ENCODE results near the gene GNB3.

GNB3 gene

DNA sequence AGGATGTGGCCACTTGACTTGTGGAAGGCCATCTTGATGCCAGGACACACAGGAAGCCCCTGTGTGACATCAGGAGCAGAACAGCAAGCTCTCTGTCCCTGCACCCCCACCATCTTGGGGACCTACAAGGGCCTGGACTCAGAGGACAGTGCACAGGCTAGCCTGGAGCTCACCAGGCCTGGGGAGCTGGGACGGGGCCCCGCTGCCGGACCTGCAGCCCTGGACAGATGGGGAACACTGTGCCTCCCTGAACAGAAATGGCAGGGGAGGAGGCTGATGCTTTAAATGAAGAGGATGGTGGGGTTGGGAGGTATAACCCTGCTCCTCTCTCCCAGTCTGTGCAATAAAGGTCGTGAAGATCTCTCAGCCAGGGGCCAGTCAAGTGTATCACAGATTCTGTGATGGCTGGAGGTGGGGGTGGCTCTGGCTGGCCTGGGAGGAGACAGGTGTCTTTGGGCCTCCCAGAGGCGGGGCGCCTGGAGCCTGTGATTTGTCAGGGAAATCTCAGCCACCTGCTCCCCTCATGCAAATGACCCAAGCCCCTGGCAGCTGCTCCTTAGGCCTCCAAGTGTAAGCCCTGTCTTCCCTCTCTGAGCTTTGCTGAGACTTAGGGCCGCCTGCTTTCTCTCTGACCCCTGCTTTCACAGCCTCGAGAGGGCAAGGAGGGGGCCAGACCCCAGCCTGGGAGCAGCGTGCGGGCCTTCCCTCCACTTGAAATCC, 1.1 kb upstream of the GNB3 start:
- DNase-seq = no peak

DNA sequence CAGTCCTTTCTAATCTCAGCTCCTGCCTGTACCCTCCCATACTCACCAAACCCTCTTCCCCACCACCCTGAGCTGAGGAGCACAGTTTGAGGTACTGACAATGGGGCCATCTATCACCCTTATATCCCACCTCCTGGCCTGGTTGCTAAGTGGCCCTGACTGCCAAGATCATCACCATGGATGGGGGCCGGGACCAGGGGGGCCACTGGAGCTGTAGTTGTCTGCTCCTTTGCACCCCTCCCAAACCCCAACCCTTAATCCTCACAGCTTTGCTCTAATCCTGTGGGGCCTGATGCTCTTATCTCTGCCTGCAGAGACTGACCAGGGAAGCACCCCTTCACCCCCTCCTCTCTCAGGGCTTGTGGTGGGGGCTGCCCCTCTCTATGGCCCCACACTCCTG, 395 bp upstream of the GNB3 start:
- no peak for DNase-seq

DNA sequence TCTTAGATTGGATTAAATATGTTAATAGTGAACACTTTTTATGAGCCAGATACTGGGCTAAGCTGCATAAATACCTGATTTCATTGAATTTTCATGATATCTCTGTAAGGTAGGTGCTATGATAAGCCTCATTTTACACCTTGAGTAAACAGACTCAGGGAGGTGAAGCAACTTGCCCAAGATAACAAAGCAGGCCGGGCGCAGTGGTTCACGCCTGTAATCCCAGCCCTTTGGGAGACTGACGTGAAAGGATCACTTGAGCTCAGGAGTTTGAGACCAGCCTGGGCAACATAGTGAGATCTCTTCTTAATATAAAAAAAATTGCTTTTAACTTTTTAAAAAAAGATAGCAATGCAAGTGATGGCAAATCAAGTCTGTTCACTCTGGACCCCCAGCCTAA, 1.4 kb downstream of the GNB3 start:
- DNase-seq = no peak

DNA sequence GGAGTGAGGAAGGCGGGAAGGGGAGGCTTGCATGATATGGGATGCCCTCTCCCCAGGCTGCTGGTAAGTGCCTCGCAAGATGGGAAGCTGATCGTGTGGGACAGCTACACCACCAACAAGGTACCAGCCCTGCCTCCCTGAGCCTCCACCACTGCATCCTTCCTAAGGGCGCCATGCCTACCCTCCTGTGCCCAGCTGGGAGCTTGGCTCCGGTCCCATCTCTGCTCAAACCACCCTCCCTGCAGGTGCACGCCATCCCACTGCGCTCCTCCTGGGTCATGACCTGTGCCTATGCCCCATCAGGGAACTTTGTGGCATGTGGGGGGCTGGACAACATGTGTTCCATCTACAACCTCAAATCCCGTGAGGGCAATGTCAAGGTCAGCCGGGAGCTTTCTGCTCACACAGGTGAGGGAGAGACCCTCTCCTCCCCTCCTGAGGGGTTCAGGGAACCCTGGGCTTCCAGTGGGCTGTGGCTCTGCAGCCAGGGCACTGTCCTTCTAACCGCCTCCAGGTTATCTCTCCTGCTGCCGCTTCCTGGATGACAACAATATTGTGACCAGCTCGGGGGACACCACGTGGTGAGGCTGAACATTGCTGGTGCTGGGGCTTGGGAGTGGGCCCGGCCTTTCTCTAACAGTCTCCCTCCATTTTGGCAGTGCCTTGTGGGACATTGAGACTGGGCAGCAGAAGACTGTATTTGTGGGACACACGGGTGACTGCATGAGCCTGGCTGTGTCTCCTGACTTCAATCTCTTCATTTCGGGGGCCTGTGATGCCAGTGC, 2.6 kb downstream of the GNB3 start:
- DNase-seq = no peak

DNA sequence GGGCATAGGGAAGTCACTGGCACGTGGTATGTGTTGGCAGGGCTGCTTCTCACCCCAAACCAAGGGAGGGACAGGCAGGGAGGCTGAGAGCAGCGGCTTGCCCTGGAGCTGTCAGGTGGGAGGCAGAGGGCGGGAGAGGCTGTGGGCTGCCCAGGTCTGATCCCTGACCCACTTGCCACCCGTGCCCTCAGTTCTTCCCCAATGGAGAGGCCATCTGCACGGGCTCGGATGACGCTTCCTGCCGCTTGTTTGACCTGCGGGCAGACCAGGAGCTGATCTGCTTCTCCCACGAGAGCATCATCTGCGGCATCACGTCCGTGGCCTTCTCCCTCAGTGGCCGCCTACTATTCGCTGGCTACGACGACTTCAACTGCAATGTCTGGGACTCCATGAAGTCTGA, 4.7 kb downstream of the GNB3 start:
- no peak for DNase-seq

DNA sequence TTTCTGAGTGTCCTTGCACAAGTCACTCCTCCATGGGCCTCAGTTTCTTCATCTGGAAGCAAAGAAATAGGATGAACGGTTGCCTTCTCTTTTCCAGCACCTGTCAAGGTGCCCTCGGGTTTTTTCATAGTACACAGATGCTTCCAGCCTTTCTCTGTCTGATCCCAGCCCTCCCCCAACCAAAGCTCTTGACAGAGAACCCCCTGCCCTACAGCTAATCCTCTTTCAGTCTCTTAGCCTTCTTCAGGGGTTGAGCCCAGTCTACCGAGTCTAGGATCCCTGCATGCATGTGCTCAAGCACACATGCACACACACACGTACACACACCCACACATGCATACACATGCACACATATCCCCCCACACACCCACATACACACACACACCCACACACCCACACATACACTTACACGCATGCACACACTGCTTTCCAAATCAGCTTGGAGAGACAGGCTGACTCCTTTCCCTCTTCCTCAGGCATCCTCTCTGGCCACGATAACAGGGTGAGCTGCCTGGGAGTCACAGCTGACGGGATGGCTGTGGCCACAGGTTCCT, 5.7 kb downstream of the GNB3 start:
- no peak for DNase-seq

DNA sequence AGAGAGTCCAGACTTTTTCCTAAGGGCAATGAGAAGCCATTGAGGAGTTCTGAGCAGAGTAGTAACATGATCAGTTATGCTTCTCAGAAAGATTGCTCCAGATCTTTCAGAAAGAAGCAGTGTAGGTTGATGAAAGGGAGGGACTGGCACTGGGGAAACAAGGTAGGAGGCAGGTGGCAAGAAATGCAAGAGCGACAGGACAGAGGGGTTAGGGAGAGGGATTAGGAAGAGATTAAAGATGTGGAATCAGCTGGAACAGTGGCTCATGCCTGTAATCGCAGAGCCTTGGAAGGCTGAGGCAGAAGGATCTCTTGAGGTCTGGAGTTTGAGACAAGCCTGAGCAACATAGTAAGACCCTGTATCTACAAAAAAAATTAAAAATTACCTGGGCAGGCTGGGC, 7.0 kb downstream of the GNB3 start:
- no peak for DNase-seq

DNA sequence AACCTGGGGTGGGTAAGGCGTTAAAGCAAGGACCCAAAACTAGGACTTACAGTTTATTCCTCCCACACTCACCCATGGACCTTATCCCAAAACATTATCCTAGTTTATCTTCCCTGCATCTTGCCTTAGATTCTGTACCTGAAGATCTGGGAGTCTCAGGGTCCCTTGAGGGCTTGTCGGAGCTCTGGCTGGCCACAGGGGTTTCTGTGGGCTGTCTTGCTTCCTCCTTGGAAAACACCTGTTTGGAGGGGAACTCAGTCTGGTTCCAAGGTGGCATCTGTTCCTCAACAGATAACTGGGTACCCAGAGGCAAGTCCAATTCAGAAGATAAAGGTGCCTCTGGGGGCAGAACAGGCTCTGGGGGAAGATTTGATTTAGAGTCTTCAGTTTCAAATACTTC, 8.7 kb downstream of the GNB3 start:
- DNase-seq = no peak

DNA sequence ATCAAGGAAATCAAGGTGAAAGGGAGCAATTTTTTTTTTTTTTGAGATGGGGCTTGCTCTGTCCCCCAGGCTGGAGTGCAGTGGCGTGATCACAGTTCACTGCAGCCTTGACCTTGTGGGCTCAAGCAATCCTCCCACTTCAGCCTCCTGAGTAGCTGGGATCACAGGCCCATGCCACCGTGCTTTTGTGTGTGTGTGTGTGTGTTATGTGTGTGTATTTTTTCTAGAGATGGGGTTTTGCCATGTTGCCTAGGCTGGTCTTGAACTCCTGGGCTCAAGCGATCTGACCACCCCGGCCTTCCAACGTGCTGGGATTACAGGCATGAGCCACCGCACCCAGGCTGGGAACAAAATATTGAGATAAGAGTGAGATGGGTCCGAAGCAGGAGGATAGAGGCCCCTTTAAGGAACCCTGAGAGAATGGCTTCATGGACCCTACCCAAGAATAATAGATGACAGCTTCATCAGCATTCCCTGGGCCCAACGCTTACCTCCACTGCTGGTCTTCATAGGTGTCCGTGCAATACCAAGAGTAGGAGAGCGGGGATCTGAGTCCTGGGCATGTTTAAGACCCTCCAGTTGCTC, 9.3 kb downstream of the GNB3 start:
- no peak for DNase-seq

DNA sequence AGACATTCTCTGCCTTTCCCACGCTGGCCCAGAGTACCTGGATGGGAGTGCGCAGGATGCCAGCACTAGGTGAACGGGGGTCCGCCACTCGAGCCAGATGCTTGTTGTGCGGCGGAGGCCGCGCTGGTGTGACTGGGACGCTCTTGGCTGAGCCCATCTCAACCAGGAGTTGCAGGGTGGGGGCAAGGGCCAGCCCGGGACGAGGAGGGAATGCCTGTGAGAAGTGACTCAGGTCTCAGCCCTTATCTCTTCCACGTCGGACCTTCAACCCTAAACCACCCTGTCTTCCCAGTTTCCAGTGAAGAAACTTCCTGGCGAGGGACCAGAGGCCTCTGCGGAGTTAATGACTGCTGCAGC, 10.0 kb downstream of the GNB3 start:
- DNase-seq = no peak

DNA sequence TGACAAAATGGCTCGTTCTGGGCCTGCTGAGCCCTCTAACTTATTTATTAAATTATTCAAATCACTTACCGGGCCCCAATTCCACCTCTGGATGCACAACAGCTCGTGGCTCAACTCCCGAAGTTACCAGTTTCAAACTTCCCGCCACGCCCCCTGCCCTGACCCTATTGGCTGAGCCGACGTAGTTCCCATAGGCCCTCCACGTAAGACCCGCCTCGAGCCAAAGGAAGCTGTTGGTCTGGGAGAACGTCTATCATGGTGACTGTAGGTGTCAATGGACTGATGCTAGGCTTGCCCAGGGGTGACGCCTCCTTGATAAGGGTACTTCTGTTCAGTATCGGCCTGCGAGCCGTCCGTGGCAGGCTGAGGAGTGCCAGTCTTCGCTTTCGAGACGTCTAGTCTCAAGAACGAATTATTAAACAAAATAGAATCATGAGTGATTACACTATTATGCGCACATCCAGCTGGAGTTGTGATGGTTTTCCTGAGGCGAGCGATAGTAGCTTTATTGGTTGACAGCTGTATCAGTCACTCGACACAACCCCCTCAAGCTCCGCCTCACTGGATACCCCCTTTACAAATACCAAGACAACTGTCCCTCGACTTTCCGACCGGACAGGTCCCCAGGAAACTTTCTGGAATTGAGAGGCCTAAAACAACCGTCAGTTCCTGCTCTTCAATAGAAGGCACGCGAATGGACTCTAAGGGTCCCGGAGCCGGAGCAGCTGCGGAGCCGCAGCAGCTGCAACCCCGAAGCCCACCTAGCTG, 10.6 kb downstream of the GNB3 start, which contains the start of gene CDCA3:
TSS of gene CDCA3 (minus strand) at position 134 of the 768 bp plus-strand sequence. CDS start 334 bp downstream, outside the sequence.
- peak; percentile 89 for DNase-seq

DNA sequence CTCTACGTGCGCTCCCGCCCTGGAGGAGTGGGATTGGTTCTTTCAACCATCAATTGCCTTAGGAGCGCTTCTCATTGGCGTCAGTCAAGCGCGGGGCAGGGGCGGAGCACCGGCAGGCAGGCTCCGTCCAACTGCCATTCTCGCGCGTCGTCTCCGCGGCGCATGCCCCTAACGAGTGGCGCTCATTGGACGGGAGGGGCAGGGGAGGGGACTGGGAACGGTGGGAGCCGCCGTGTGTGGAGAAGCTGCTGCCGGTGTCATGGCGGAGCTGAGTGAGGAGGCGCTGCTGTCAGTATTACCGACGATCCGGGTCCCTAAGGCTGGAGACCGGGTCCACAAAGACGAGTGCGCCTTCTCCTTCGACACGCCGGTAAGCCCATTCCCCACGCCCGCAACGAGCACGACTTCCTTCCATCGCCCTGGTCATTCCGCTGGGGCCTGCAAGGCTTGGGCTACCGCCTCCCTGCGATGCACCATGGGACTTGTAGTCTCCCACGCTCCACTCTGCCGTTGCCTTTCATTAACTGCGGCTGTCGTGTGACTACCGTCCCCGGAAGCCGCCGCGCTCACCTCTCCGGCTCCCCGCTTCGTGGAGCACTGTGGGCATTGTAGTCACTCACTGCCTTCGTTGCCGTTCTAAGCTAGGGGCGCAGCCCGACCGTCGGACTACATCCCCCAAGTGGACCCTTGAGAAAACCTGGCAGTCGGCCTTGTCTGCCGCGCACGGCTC, 11.4 kb downstream of the GNB3 start, which contains the start of gene USP5:
TSS of gene USP5 (plus strand) at position 230 of the 730 bp plus-strand sequence. CDS start at position 260, 30 bp downstream.
- peak; percentile 98 for DNase-seq

DNA sequence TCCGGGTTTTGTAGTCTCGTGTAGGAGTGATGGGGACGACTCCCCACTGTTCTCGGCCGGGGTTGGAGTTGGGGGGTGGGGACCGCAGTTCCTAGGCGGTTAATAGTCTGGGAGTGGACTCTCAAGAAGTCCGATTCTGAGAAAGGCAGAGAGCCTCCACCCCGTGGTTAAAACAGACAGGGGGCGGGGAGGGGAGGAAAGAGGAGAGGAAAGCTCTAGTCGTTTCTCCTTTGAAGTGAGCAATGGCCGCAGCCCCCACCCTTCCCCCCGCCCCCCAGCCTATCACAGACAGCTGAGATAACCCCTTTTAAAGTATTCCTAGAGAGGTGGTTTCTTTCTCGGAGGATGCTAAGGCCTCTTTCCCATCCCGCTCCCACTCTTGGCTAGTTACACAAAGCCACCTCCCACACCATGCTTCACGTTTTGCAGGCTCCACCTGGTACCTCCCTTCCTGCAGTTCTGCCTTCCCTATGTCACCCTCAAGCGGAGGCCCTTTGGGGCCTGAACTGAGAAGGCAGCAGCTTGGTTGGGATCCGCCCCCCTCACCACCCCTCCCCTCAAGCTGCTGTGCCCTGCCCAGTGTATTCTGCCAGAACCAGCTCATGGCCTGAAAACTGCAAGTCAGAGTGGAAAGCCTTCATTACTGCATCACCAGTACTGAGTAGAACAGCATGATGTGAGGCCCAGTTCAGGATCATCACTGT, 12.1 kb downstream of the GNB3 start:
- DNase-seq = peak; percentile 45

DNA sequence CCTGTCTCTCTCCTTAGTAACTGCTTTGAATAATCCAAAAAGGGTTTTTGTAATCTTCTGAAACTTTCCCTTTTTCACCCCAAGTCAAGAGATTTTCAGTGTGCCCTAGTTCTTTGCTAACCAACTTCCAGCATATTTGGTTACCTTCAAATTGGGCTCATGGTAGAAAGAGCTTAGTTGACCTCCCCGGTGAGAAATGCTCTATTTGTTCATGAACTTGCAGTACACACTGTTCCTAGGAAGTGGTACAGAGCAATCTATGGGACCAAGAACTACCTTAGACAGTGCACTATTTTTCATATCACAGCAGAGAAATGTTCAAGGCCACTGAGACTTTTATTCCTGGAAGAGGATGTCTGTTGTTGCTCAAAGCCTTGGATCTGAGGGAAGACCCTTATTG, 12.9 kb downstream of the GNB3 start:
- no peak for DNase-seq

DNA sequence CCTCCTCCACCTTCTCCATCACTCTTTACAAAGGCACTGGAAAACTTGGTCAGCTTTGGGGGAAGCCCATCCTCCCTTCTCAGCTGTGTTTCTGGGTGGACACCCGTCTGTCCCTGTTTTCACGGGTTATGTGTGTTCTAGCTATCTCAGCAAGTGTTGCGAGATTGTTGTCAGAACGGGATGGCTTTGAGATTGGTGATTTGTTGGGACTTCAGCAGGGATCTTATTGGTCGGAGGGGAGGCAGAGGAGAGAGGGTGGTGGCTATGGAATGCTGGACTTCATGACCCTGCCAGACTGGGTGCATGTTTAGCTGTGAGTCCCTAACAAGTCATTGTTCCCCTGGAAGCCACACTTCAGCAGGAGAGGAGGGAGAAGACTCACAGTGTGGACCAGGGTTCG, 13.3 kb downstream of the GNB3 start:
- no peak for DNase-seq

DNA sequence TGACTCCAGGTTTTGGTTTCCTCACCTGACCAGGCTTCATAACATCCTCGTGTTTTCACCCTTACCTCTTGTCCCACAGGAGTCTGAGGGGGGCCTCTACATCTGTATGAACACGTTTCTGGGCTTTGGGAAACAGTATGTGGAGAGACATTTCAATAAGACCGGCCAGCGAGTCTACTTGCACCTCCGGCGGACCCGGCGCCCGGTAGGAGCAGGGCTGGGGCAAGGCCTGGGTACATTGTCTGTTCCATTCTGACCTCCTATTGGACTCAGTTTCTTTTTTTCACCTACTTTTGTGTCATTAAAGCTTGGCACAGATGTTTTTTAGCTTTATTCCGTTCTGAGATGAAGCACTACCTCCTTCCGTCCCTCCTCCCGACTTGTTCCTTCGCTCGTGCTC, 14.6 kb downstream of the GNB3 start:
- no peak for DNase-seq

DNA sequence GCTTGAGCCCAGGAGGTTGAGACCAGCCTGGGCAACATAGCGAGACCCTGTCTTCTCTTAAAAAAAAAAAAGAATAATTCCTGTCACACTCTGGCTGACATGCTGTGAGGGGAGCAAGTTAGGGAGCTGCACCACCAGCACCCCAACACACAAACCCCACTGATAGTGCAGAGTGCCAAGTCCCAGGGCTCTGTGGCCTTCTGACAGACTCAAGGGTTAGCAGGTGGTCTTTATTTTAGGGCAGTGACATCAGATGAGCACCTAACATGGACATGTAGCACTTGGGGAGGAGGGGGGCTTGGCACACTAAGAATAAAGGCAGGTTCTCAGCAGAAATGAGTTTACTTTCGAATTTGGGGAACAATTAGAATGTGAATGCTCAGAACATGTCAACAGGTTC, 18.1 kb downstream of the GNB3 start:
- no peak for DNase-seq

DNA sequence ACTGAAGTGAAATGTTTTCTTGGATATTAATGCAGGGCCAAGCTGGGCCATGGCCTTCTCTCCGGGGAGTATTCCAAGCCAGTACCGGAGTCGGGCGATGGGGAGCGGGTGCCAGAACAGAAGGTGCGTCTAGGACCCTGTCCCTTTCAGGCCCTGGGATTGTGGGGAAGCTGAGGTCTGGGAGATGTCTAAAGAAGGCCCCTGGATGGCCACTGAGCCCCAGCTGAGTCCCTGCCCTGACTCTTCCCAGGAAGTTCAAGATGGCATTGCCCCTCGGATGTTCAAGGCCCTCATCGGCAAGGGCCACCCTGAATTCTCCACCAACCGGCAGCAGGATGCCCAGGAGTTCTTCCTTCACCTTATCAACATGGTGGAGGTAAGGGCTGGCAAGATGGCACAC, 19.4 kb downstream of the GNB3 start:
- DNase-seq = no peak

DNA sequence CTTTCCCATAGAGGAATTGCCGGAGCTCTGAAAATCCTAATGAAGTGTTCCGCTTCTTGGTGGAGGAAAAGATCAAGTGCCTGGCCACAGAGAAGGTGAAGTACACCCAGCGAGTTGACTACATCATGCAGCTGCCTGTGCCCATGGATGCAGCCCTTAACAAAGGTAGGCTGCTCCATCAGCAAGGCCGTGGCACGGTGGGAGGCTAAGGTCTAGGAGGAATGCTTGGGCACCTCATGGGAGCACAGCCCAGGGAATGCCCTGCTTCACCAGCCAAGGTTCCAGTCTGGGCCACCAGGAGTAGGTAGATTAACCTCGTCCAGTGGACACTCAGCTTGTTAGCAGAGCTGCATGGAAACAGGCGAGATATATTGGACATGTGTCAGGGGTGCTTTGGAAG, 20.2 kb downstream of the GNB3 start:
- no peak for DNase-seq

DNA sequence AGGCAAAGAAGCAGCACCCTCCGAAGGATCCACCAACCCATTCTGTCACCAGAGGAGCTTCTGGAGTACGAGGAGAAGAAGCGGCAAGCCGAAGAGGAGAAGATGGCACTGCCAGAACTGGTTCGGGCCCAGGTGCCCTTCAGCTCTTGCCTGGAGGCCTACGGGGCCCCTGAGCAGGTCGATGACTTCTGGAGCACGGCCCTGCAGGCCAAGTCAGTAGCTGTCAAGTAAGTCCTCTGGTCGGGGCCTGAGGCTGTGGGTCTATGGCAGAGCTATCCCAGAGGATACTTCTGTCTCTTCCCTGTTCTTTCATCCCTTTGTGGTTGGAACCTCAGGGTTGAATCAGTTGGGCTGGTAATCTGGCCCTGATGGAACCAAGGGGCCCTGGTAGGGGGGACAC, 20.7 kb downstream of the GNB3 start:
- DNase-seq = no peak

DNA sequence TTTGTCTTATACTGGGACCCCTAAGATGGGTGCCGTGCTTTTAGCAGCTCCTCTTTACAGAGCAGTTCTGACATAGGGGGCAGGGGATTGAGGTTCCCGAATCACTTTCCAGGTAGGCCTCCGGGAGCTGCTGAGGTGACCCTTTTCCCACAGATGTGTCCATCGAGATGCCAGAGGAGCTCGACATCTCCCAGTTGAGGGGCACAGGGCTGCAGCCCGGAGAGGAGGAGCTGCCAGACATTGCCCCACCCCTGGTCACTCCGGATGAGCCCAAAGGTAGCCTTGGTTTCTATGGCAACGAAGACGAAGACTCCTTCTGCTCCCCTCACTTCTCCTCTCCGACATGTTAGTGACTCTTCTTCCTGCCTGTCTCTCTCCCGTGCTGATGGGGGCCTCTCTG, 22.3 kb downstream of the GNB3 start:
- no peak for DNase-seq

Measured in effector CD4-positive, alpha-beta T cell (primary cell).